AG04450 (cell line): ENCODE data around the gene PTGES2. TPM values are rescaled to one million over a fixed set of nuclear protein-coding genes. Genes with fewer than 3 reads are reported as not detected.

Source experiments
- CTCF ChIA-PET: fragments of 300-600, 350-600 bp; formaldehyde crosslinking; extraction: SDS; loops from one replicate; lab custom pipeline; 2022; ENCODE audit warnings: antibody characterized with exemption, inconsistent platforms; lab: Charles Lee
- POLR2A ChIA-PET: fragments of 350-600 bp; formaldehyde crosslinking; extraction: SDS; loops from one replicate; lab custom pipeline; 2021; ENCODE audit warnings: antibody characterized with exemption, inconsistent platforms; lab: Yijun Ruan, JAX
- DNase-seq: peaks from one replicate; pipeline ENCODE4 v3.0.0-alpha.2; 2011; ENCODE audit warnings: low read depth, low spot score
- H3K27ac ChIP-seq: one replicate; pipeline ENCODE4 v1.5.1; 2012; ENCODE audit warnings: low read depth, low read length, control low read depth
- H3K27me3 ChIP-seq: one replicate; pipeline ENCODE4 v1.6.0; 2012; ENCODE audit warnings: low read length; ENCODE audit not compliant: control insufficient read depth, insufficient read depth
- H3K4me3 ChIP-seq: 2 replicates; pipeline ENCODE4 v1.5.1; 2011; ENCODE audit warnings: mild to moderate bottlenecking, low read depth, low read length, control low read depth
- H3K9me3 ChIP-seq: 2 replicates; pipeline ENCODE4 v1.5.1; 2012; ENCODE audit warnings: low read length; ENCODE audit not compliant: control insufficient read depth, insufficient read depth
- polyA plus RNA-seq: library from polyadenylated mRNA; depleted of rRNA; stranded (reverse); fragments of >200 nt; gene quantifications from 2 replicates; pipeline ENCODE4 v1.2.3, GENCODE V29; 2011
- TF ChIP-seq, protein P1 (sequence below): IDR thresholded peaks from 2 replicates; pipeline ENCODE4 v1.5.1; 2011; ENCODE audit warnings: low read depth, low read length, control low read depth, inconsistent platforms

PTGES2 gene
- polyA plus RNA-seq, 1 experiment = 56.3 TPM

DNA sequence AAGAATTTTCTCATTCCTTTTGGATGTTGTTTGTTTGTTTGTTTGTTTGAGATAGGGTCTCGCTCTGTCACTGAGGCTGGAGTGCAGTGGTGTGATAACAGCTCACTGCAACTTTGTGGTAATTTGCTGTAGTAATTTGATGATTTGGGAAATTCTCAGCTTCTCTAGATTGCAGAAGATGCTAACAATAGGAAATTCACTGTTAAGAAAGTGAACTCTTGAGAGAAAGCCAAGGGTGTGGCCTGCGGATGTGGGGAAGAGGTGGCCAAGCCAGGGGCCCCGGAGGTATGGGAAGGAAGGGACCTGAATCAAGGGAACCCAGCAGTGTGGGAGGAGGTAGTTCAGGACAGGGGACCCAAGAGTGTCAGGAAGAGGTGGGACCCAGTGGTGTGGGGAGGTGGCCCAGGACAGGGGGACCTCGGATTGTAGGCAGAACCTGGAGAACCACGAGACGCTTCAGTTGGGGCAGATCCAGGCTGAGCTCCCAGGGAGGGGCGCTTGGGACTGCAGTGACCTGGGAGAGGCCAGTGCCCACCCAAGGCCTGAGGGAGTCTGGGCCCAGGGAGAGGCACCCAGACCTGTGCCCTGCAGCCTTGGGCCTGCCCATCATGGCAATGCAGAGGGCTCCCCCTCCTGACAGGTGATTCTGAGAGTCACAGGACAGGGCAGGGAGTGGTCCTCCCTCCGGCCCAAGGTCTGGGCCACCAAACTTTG is 16.2 kb upstream of the PTGES2 start:
- POLR2A ChIA-PET = no interaction called here
- TF ChIP-seq, protein P1, sequence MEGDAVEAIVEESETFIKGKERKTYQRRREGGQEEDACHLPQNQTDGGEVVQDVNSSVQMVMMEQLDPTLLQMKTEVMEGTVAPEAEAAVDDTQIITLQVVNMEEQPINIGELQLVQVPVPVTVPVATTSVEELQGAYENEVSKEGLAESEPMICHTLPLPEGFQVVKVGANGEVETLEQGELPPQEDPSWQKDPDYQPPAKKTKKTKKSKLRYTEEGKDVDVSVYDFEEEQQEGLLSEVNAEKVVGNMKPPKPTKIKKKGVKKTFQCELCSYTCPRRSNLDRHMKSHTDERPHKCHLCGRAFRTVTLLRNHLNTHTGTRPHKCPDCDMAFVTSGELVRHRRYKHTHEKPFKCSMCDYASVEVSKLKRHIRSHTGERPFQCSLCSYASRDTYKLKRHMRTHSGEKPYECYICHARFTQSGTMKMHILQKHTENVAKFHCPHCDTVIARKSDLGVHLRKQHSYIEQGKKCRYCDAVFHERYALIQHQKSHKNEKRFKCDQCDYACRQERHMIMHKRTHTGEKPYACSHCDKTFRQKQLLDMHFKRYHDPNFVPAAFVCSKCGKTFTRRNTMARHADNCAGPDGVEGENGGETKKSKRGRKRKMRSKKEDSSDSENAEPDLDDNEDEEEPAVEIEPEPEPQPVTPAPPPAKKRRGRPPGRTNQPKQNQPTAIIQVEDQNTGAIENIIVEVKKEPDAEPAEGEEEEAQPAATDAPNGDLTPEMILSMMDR = no peak
- Histone ChIP-seq H3K27ac (no peak overlapping the region), H3K9me3 (no peaks in the 10 kb centered on the region; the same call in 1 of the 2 replicates), H3K4me3 (no peak overlapping the region), H3K27me3 (peaks cover 20% of the 10 kb centered on the region)
- DNase-seq = no peak
- CTCF ChIA-PET = no interaction called here

DNA sequence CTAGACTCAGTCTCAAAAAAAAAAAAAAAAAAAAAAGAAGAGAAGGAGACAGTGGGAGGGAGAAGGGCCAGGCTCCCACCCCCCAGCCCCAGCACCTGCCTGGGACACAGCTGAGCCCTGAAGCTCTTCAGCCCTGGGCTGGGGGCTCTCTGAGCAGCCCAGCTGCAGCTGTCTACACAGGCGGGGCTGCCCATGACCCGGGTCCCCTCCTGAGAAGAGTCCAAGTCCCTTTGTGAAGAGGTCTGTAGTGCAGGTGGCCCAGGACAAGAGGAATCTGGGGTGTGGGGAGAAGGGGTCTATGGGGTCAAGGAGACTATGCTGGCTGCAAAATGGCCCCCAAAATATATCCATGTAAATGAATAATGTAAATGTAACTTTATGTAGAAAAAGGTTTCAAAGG is 15.1 kb upstream of the PTGES2 start:
- ChIA-PET POLR2A (no interaction called here), CTCF (interaction anchor here (0.7 kb wide), 1 partner anchor 26 kb away, joined by 4 read pairs; no protein-coding TSS in a partner anchor)
- no peak overlapping the region for H3K27ac ChIP-seq
- TF ChIP-seq, protein P1 = no peak
- H3K9me3 ChIP-seq = no peaks in the 10 kb centered on the region; the same call in 1 of the 2 replicates
- DNase-seq = no peak
- H3K4me3 ChIP-seq = no peak overlapping the region
- peaks cover 18% of the 10 kb centered on the region for H3K27me3 ChIP-seq

DNA sequence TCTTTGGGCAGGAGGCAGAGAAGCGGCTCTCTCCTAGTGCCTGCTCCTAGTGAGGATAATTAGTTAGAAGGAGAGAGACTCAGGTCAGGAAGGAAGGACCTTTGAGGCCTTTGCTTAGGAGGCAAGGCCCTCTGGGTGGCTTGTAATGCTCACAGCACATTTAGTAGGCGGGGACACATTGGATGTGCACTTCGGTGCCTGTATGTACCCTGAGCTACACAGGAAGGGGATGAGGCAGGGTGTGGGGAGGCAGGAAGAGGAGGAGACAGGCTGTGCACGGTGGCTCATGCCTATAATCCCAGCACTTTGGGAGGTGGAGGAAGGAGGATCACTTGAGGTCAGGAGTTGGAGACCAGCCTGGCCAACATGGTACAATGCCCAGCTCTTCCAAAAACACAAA is 14.5 kb upstream of the PTGES2 start:
- CTCF ChIA-PET = interaction anchor here (0.7 kb wide), 1 partner anchor 26 kb away, joined by 4 read pairs; no protein-coding TSS in a partner anchor
- Histone ChIP-seq H3K9me3 (no peaks in the 10 kb centered on the region; the same call in 1 of the 2 replicates), H3K4me3 (no peak overlapping the region), H3K27ac (no peak overlapping the region), H3K27me3 (peaks cover 18% of the 10 kb centered on the region)
- POLR2A ChIA-PET = no interaction called here
- TF ChIP-seq, protein P1 = no peak
- no peak for DNase-seq

DNA sequence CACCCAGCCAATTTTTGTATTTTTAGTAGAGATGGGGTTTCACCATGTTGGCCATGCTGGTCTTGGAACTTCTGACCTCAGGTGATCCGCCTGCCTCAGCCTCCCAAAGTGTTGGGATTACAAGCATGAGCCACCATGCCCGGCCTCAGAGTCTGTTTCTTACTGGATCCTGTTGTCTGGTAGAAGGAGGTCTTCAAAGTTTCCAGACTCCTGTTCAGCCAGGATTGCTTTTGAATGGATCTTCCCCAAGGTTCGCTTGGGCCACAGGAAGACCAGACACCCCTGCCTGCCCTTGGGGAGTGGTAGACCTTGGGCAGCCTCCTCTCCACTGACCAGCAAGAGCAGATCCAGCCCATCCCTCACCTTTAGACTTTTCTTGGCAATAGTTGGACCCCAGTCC is 14.1 kb upstream of the PTGES2 start:
- DNase-seq = no peak
- POLR2A ChIA-PET = no interaction called here
- CTCF ChIA-PET = interaction anchor here (0.7 kb wide), 1 partner anchor 25 kb away, joined by 4 read pairs; no protein-coding TSS in a partner anchor
- Histone ChIP-seq H3K9me3 (no peaks in the 10 kb centered on the region; the same call in 1 of the 2 replicates), H3K4me3 (no peak overlapping the region), H3K27ac (no peak overlapping the region), H3K27me3 (peaks cover 16% of the 10 kb centered on the region)
- TF ChIP-seq, protein P1 = no peak

DNA sequence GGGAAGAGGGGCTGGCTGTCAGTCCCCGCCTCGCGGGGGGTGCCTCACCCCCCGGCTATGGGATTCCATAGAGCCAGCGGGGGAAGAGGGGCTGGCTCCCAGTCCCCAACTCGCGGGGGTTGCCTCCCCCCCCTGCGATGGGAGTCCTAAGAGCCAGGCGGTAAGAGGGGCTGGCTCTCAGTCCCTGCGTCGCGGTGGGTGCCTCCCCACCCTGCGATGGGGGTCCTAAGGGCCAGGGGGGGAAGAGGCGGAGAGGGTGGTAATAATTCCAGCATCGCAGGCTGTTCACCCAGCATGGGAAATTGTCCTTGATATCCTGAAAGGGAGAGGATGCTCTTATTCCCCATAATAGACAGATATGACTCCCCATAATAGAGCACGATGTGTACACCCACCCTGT is 12.1 kb upstream of the PTGES2 start:
- no peak for DNase-seq
- CTCF ChIA-PET = no interaction called here
- Histone ChIP-seq H3K27me3 (peaks cover 13% of the 10 kb centered on the region), H3K9me3 (no peaks in the 10 kb centered on the region; the same call in 1 of the 2 replicates), H3K27ac (no peak overlapping the region), H3K4me3 (no peak overlapping the region)
- POLR2A ChIA-PET = no interaction called here
- TF ChIP-seq, protein P1 = no peak
